CD4-positive, CD25-positive, alpha-beta regulatory T cell (primary cell): ENCODE results near the gene WDR89. TPM values are rescaled to one million over a fixed set of nuclear protein-coding genes. Genes with fewer than 3 reads are reported as not detected.
"Not testable (repeated sequence)": the region's sequence is repeated elsewhere in the genome, so short reads cannot be mapped to it uniquely, and the experiment has no call there.

Source experiments
- ATAC-seq, 2 donors: fragments of 150-1000 bp; cut with Tn5 transposase; one replicate each; pipeline ENCODE4 v1.10.0; 2021; ENCODE audit warnings: low read depth in 2 of 2, moderate number of reproducible peaks in 2 of 2, moderate library complexity in 1 of 2
- DNase-seq, 3 donors: peaks; one replicate each; pipeline versions ENCODE4 v3.0.0 to v3.0.0-alpha.2; 2012 to 2022; ENCODE audit warnings: mixed read lengths in 1 of 3
- H3K27ac ChIP-seq: one replicate; pipeline ENCODE4 v1.7.0; 2013; ENCODE audit warnings: mild to moderate bottlenecking, low read length; ENCODE audit not compliant: insufficient read depth, poor library complexity, severe bottlenecking
- H3K27me3 ChIP-seq: one replicate; pipeline ENCODE4 v1.7.0; 2013; ENCODE audit warnings: low read length; ENCODE audit not compliant: control insufficient read depth, insufficient read depth
- H3K36me3 ChIP-seq: one replicate; pipeline ENCODE4 v1.7.0; 2013; ENCODE audit warnings: mild to moderate bottlenecking, low read length, moderate library complexity; ENCODE audit not compliant: control insufficient read depth, insufficient read depth
- H3K4me1 ChIP-seq: 2 replicates; pipeline ENCODE4 v1.7.0; 2013; ENCODE audit warnings: mild to moderate bottlenecking, low read length; ENCODE audit not compliant: insufficient read depth, control insufficient read depth, poor library complexity, severe bottlenecking
- H3K4me3 ChIP-seq: one replicate; pipeline ENCODE4 v1.7.0; 2013; ENCODE audit warnings: low read depth, mild to moderate bottlenecking, low read length, moderate library complexity
- H3K9me3 ChIP-seq, 2 experiments: 1 replicate in 1 of 2; 2 replicates in 1 of 2; pipeline ENCODE4 v1.7.0; 2013; ENCODE audit warnings: low read length in 2 of 2, mild to moderate bottlenecking in 1 of 2, moderate library complexity in 1 of 2; ENCODE audit not compliant: control insufficient read depth in 2 of 2
- H3K27ac Mint-ChIP-seq, 3 donors: one replicate each; pipeline ENCODE4 v1.8.0; 2020 to 2022; ENCODE audit warnings: mild to moderate bottlenecking in 3 of 3, mixed read lengths in 3 of 3, moderate library complexity in 2 of 3
- H3K27me3 Mint-ChIP-seq: one replicate; pipeline ENCODE4 v1.8.0; 2022; ENCODE audit warnings: mild to moderate bottlenecking, mixed read lengths
- H3K36me3 Mint-ChIP-seq: one replicate; pipeline ENCODE4 v1.8.0; 2020; ENCODE audit warnings: mixed read lengths
- H3K4me1 Mint-ChIP-seq, 4 donors: one replicate each; pipeline ENCODE4 v1.8.0; 2020 to 2022; ENCODE audit warnings: mixed read lengths in 4 of 4, mild to moderate bottlenecking in 1 of 4
- H3K4me3 Mint-ChIP-seq, 4 donors: one replicate each; pipeline ENCODE4 v1.8.0; 2020 to 2022; ENCODE audit warnings: mild to moderate bottlenecking in 4 of 4, mixed read lengths in 4 of 4, moderate library complexity in 3 of 4
- H3K9me3 Mint-ChIP-seq, 7 donors: one replicate each; pipeline ENCODE4 v1.8.0; 2020 to 2022; ENCODE audit warnings: mixed read lengths in 7 of 7, mild to moderate bottlenecking in 3 of 7, moderate library complexity in 2 of 7
- polyA plus RNA-seq, 4 donors: library from polyadenylated mRNA; unstranded; fragments of 300-500 nt; fragmentation: Illumina TruSeq; gene quantifications; one replicate each; pipeline ENCODE4 v1.2.3, GENCODE V29; 2021
- total RNA-seq: library from RNA; stranded (reverse); gene quantifications from one replicate; pipeline ENCODE4 v1.2.3, GENCODE V29; 2022

Gene WDR89
- total and polyA plus RNA-seq, 5 donors from 2014 or later, result 14.6 to 21.5 (median 19.3) TPM

- H3K36me3 ChIP-seq, result peaks cover 24% of the 10 kb centered on the region
- no peaks in the 10 kb centered on the region for H3K4me1 ChIP-seq
- Mint-ChIP-seq H3K4me3 (no peak overlapping the region), H3K9me3 (peaks cover 0 to 25% (median 5%) of the 10 kb centered on the region in 7 donors), H3K36me3 (peaks cover 38% of the 10 kb centered on the region), H3K4me1 (peaks cover 0 to 11% (median 0%) of the 10 kb centered on the region in 4 donors), H3K27ac (no peak overlapping the region), H3K27me3 (no peaks in the 10 kb centered on the region)
- DNase-seq (no peak), ATAC-seq (no peak)
- H3K9me3 ChIP-seq, result peaks cover 6 to 20% of the 10 kb centered on the region in 2 experiments
- H3K4me3 ChIP-seq, result no peak overlapping the region
- no peaks in the 10 kb centered on the region for H3K27me3 ChIP-seq
- no peak overlapping the region for H3K27ac ChIP-seq
Observed at GRCh38 chr14:63594455-63595372, 47.0 kb downstream of the WDR89 start.

DNA sequence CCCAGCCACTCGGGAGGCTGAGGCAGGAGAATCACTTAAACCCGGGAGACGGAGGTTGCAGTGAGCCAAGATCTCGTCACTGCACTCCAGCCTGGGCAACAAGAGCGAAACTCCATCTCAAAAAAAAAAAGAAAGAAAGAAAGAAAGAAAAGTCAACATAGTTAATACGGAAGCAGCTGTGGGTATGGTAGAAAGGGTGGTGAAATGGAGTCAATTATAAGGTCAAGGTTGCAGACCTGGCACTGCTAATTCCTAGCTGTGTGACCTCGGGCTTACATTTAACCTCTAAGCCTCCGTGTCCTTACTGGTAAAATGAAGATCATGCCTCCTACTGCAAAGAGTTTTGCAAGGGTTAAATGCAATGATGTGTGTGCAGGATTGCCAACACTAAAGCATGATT, 58.6 kb downstream of the WDR89 start:
- H3K9me3 Mint-ChIP-seq, H3K4me1 Mint-ChIP-seq, H3K36me3 ChIP-seq, H3K4me3 ChIP-seq, H3K27ac ChIP-seq, ATAC-seq, H3K36me3 Mint-ChIP-seq, H3K27ac Mint-ChIP-seq, H3K4me1 ChIP-seq, H3K9me3 ChIP-seq, H3K4me3 Mint-ChIP-seq, H3K27me3 ChIP-seq, DNase-seq: not testable (repeated sequence)
- peaks cover 13% of the 10 kb centered on the region for H3K27me3 Mint-ChIP-seq

DNA sequence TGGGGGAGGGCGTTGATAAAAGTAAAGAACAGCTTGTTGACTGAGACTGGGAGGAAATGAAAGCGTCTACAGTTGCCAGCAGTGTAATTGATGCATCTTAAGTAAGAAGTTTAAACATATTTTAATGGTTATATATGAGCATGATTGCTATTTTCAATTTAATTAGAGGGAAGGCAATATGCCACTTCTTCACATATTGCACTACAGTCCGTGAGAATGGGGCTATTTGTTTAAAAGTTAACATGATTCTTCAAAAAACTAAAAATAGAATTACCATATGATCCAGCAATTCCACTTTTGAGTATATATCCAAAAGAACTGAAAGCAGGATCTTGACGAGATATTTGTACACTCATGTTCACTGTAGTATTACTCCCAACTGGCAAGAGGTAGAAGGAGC, 60.2 kb downstream of the WDR89 start:
- Histone ChIP-seq H3K4me3 (no peak overlapping the region), H3K4me1 (no peaks in the 10 kb centered on the region), H3K27me3 (no peaks in the 10 kb centered on the region), H3K27ac (no peak overlapping the region), H3K36me3 (no peaks in the 10 kb centered on the region), H3K9me3 (no peaks in the 10 kb centered on the region)
- no peak for DNase-seq
- Mint-ChIP-seq H3K27me3 (peaks cover 13% of the 10 kb centered on the region), H3K27ac (no peak overlapping the region), H3K4me3 (no peak overlapping the region), H3K4me1 (no peaks in the 10 kb centered on the region), H3K9me3 (no peaks in the 10 kb centered on the region), H3K36me3 (no peaks in the 10 kb centered on the region)
- no peak for ATAC-seq

DNA sequence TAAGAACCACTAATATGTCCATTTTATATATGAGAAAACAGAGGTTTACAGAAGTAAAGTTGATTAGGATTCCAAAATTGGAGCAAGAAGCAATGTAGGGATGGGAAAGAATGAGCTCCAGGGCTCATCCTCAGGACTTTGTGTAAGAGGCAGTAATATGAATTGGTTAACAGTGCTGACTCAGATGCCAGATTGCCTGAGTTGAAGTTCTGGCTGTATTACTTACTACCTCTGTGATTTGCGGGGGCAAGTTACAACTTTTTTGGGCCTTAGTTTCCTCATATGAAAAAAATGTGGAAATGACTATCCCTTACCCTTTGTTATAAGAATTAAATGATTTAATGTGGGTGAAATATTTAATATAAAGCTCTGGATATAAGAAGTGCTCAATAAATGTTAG, 63.4 kb downstream of the WDR89 start:
- peaks cover 6% of the 10 kb centered on the region for H3K27me3 Mint-ChIP-seq
- Histone ChIP-seq H3K27me3 (peaks cover 4% of the 10 kb centered on the region), H3K4me3 (no peak overlapping the region), H3K4me1 (no peaks in the 10 kb centered on the region), H3K27ac (no peak overlapping the region), H3K36me3 (no peaks in the 10 kb centered on the region), H3K9me3 (no peaks in the 10 kb centered on the region)
- H3K36me3 Mint-ChIP-seq, result no peaks in the 10 kb centered on the region
- H3K9me3 Mint-ChIP-seq, result no peaks in the 10 kb centered on the region
- H3K27ac Mint-ChIP-seq, result no peak overlapping the region
- ATAC-seq, result no peak
- peaks cover 0 to 3% (median 0%) of the 10 kb centered on the region in 4 donors for H3K4me1 Mint-ChIP-seq
- no peak overlapping the region for H3K4me3 Mint-ChIP-seq
- DNase-seq, result no peak

DNA sequence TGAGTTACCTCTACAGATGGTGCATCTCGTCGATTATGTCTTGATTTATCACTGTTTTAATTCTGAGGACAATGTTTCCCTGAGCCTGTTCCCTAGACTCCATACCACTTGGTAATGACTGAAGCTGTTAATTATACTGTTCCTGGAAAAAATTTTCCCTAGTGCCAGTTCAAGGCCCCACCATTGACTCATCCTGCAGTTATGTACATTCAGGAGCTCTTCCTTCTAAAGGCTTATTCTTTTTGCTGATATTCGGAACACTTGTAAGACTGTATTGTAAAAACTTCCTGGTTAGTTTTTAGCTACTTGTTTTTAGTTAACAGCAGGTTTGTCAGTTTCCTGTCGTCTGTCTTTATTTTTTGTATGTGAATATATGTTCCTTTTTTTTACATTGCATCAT, 68.1 kb downstream of the WDR89 start:
- ATAC-seq (no peak), DNase-seq (no peak)
- Mint-ChIP-seq H3K36me3 (no peaks in the 10 kb centered on the region), H3K27ac (no peak overlapping the region), H3K4me3 (no peak overlapping the region), H3K27me3 (peaks cover 4% of the 10 kb centered on the region), H3K9me3 (peaks cover 0 to 4% (median 0%) of the 10 kb centered on the region in 7 donors), H3K4me1 (peaks cover 0 to 3% (median 0%) of the 10 kb centered on the region in 4 donors)
- H3K27me3 ChIP-seq, result peaks cover 4% of the 10 kb centered on the region
- H3K36me3 ChIP-seq, result no peaks in the 10 kb centered on the region
- no peaks in the 10 kb centered on the region for H3K9me3 ChIP-seq
- H3K27ac ChIP-seq, result no peak overlapping the region
- no peaks in the 10 kb centered on the region for H3K4me1 ChIP-seq
- no peak overlapping the region for H3K4me3 ChIP-seq

- H3K4me1 ChIP-seq, result no peaks in the 10 kb centered on the region
- no peaks in the 10 kb centered on the region for H3K36me3 Mint-ChIP-seq
- DNase-seq, result no peak
- no peak for ATAC-seq
- H3K27me3 ChIP-seq, result peaks cover 9% of the 10 kb centered on the region
- peaks cover 0 to 2% (median 0%) of the 10 kb centered on the region in 7 donors for H3K9me3 Mint-ChIP-seq
- H3K27ac Mint-ChIP-seq, result no peak overlapping the region
- H3K36me3 ChIP-seq, result no peaks in the 10 kb centered on the region
- H3K27ac ChIP-seq, result no peak overlapping the region
- no peak overlapping the region for H3K4me3 ChIP-seq
- no peaks in the 10 kb centered on the region for H3K9me3 ChIP-seq
- no peak overlapping the region for H3K4me3 Mint-ChIP-seq
- H3K4me1 Mint-ChIP-seq, result no peaks in the 10 kb centered on the region
- H3K27me3 Mint-ChIP-seq, result peaks cover 11% of the 10 kb centered on the region
Observed at GRCh38 chr14:63565448-63565847, 76.2 kb downstream of the WDR89 start.

DNA sequence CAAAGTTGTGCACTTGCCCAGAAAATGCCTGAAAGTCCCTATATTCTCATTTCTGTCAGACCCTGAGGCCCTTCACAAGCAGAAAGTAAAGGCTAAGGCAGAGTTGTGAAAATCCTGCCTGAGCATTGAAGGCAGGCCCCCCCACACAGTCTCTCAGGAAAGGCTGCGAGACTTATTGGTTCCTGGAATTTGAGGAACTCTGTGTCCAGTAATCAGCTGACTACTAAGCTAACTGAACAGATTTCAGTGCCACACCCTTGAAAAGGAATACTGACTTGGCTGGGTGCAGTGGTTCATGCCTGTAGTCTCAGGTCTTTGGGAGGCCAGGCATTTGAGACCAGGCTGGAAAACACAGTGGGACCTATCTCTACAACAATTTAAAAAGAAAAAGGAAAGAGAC, 77.4 kb downstream of the WDR89 start:
- Histone ChIP-seq H3K27ac (no peak overlapping the region), H3K36me3 (no peaks in the 10 kb centered on the region), H3K4me3 (no peak overlapping the region), H3K27me3 (peaks cover 9% of the 10 kb centered on the region), H3K9me3 (no peaks in the 10 kb centered on the region), H3K4me1 (no peaks in the 10 kb centered on the region)
- Mint-ChIP-seq H3K27ac (no peak overlapping the region), H3K27me3 (peaks cover 16% of the 10 kb centered on the region), H3K4me3 (no peak overlapping the region), H3K4me1 (no peaks in the 10 kb centered on the region), H3K9me3 (peaks cover 0 to 2% (median 0%) of the 10 kb centered on the region in 7 donors), H3K36me3 (no peaks in the 10 kb centered on the region)
- ATAC-seq (no peak), DNase-seq (no peak)
